ENCODE measurements around the gene TEDDM1.

Gene TEDDM1

DNA sequence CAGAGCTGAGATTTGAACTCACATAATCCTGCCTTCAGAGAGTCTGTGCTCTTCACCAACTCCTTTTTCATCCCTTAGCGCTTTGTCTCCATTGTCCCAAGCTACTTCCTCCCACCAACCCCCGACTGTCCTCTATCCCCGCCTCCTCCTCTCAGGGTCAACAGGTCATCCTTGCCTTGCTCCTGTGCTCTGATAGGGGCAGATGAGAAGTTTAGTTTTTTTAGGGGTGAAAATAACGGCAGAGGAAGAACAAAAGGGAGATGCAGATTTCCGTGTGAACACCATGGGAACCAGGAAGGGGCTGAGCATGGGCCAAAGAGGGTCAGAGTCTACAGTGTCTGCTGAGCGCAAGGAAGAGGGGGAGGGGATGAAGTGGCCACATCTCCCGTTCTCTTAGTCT lies 40.8 kb downstream of the TEDDM1 start:
- no peak overlapping the region for H3K27ac ChIP-seq
- TF ChIP-seq, protein P1, sequence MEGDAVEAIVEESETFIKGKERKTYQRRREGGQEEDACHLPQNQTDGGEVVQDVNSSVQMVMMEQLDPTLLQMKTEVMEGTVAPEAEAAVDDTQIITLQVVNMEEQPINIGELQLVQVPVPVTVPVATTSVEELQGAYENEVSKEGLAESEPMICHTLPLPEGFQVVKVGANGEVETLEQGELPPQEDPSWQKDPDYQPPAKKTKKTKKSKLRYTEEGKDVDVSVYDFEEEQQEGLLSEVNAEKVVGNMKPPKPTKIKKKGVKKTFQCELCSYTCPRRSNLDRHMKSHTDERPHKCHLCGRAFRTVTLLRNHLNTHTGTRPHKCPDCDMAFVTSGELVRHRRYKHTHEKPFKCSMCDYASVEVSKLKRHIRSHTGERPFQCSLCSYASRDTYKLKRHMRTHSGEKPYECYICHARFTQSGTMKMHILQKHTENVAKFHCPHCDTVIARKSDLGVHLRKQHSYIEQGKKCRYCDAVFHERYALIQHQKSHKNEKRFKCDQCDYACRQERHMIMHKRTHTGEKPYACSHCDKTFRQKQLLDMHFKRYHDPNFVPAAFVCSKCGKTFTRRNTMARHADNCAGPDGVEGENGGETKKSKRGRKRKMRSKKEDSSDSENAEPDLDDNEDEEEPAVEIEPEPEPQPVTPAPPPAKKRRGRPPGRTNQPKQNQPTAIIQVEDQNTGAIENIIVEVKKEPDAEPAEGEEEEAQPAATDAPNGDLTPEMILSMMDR (conservative IDR thresholded peaks at IDR 0.05): no peak

DNA sequence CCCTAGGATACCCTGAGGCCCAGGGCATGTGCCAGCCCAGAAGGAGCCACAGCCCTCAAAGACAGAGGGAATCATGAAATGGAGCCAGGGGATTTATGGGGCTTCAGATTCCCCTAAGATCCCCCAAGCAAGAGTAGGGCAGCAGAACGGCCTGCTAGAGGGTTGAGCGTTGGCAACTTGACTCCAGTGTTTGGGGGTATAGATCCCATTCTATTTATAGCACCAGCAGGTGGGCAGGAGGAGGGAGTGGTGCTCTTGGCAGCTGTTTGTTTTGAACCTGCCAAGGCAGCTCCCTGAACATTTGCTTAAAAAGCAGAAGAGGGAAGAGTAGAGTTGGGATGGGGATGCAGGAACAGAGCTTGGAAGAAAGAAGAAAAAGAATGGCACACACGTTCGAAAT lies 42.6 kb downstream of the TEDDM1 start:
- H3K27ac ChIP-seq: no peak overlapping the region
- TF ChIP-seq, protein P1 (conservative IDR thresholded peaks at IDR 0.05): no peak

DNA sequence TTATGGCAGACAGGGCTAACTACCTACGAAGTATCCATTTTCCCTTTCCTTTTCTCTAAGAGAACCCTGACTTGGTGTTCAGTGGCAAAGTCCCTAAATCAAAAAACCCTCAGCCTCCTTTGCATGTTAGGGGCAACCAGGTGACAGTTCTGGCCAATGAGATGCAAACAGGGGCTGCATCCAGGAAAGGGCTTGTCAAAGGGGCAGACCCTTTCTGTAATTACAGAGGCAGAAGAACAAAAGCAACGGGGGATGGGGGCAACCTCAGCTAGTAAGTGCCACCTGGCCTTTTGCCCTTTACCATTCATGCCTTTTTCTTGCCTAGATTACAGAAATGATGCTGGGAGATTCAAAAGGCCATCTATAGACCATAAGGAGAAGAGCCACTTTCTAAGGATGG lies 43.3 kb downstream of the TEDDM1 start:
- H3K27ac ChIP-seq: no peak overlapping the region
- TF ChIP-seq, protein P1 (conservative IDR thresholded peaks at IDR 0.05): no peak

DNA sequence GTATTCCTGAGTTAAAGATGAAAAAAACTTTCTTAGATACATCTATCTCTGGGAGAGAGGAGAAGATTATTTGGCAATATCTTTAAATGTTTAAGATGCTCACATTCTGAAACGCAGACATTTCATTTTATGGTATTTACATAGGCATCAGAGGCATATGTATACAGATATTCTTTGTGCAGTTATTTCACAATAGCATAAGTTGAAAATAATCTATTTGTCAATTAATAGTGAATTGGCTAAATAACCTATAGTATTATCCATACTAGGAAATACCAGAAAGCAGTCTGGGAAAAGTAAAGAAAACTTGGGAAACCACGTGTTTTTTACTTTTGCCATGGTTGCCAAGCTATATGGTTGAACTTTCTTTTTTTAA lies 44.8 kb downstream of the TEDDM1 start:
- TF ChIP-seq, protein P1 (conservative IDR thresholded peaks at IDR 0.05): no peak

DNA sequence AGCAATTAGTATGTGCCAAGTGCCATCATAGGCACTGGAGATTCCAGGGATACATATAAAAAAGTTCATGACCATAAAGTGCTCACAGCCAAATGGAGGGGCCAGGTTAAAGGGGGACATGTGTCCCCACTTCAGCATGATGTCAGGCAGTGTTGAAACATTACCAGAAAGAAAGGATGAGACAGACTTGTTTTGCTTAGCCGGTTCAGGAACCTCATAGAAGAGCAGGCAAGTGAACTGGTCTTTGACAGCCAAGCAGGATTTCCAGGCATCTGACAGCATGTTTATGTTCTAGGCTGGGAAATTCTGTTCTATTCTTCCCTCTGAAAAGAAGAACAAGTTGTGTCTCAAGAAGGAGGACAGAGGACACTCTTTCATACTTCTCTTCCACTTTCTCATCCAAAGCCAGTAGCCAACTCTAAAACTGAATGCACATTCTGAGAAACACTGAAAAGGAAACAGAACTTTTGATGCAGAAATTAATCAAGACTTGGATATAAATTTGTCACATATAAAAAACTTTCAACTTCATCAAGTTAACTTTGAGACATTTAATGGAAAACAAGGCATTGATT lies 48.6 kb downstream of the TEDDM1 start:
- H3K27ac ChIP-seq: no peak overlapping the region
- TF ChIP-seq, protein P1 (conservative IDR thresholded peaks at IDR 0.05): no peak

More for the DNA sequence above, 44.8 kb downstream of the TEDDM1 start:
- no peak overlapping the region for H3K27ac ChIP-seq

DNA sequence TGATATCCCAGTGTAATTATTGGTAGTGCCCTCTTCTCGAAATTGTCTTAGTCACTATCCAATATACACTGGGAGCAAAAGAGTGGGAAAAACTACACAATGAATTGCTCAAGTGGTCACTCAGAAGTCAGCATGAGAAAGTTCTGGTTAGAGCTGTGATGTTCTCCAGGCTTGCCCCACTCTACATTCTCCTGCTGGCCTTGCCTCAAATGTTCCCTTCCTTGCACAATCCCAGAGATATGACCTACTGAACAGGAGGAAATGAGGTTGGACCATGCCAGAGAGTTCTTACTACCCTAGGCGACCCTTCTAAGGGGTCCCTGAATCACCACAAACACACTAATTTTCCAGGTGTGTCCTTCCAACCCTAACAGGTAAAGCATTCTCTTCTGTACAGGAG lies 49.6 kb downstream of the TEDDM1 start:
- H3K27ac ChIP-seq: no peak overlapping the region
- TF ChIP-seq, protein P1 (conservative IDR thresholded peaks at IDR 0.05): no peak

DNA sequence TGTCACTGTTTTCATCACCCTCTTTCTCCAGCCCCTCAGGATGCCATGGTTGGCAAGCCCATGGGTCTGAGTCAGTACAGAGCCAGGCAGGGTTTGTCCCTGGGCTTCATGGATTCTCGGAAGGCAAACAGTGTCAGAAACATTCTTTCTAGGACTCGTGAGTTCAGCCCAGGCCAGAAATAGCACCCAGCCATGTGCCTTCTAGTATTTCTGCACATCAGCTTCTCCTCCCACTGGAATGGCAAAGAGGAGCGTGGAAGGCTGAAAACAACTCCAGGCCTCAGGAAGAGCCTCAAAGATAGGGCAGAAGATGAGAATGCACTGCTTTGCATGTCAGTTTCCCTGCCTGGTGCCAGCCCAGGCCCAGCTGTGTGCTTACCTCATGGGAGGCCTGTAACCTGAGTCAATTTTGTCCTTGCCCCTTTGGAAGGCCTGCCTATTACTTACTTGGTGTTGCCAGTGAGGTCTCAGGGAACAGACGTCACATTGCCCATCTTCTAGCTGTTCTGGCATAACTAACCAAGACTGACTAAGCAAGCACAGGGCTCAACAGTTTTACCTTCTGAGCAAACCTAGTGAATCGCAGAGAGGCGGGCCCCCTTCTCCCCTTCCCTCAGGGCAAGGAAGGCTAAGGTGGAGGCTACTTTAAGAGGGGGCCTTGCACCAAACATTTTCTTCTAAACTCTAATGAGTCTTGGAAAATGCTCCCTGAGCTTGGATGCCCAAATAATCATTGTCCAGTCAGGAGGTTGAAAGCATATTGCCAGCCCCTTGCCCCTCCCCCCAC lies 51.3 kb downstream of the TEDDM1 start:
- H3K27ac ChIP-seq: no peak overlapping the region
- TF ChIP-seq, protein P1 (conservative IDR thresholded peaks at IDR 0.05): no peak
